Stimulated activated CD4-positive, alpha-beta T cell treated with anti-CD3 and anti-CD28 coated beads, TNF-alpha, amount 100 ng/mL, for 48 hours (primary cell): ENCODE data around the gene KCNJ3.
"Not testable (repeated sequence)": the region's sequence is repeated elsewhere in the genome, so short reads cannot be mapped to it uniquely, and the experiment has no call there.

ENCODE experiments used
- DNase-seq, 3 donors: peaks; one replicate each; pipeline ENCODE4 v3.0.0-alpha.2; 2020; ENCODE audit warnings: low read depth in 3 of 3

The KCNJ3 gene

GRCh38 chr2:154844513-154844912 is 146.0 kb downstream of the KCNJ3 start:
- no peak for DNase-seq

DNA sequence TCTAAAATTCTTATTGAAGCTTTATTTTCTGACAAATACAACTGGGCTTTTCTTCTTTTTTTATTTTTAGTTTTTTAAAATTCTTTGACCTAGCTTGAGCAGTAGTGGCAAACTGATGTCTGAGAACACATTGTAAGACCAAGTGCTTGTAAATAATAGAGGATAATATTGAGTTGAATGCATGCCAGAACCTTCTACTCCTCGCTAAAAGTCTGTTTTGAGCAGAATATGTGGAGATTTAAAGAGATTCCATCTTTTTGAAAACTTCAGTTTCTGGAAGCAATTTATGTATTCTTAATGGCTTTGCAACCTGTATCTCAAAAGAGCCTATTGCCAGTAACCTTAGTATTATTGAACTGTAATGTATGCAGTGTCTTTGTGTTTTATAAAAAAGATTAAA is 148.3 kb downstream of the KCNJ3 start:
- DNase-seq, result no peak

- no peak for DNase-seq
Measured at GRCh38 chr2:154849482-154849881, 151.0 kb downstream of the KCNJ3 start.

- DNase-seq, result no peak
Measured at GRCh38 chr2:154850532-154850931, 152.0 kb downstream of the KCNJ3 start.

DNA sequence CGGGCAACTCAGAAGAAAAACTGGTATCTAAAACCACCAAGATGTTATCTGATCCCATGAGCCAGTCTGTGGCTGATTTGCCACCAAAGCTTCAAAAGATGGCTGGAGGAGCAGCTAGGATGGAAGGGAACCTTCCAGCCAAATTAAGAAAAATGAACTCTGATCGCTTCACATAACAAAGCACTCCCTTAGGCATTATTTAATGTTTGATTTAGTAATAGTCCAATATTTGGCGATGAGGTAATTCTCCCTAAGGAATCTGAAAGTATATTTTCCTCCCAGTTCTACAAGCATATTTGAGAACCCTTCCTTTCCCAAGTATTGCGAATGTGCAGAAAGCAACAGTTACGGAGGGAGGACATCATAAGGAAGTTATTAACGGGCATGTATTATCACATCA is 156.6 kb downstream of the KCNJ3 start:
- no peak for DNase-seq

DNA sequence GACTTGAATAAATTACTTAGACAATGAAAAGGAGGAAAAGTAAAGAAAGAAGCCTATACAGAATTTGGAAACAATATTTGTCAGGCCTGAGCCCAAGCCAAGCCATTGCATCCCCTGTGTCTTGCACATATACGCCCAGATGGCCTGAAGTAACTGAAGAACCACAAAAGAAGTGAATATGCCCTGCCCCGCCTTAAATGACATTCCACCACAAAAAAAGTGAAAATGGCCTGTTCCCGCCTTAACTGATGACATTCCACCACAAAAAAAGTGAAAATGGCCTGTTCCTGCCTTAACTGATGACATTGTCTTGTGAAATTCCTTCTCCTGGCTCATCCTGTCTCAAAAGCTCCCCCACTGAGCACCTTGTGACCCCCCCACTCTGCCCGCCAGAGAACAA is 168.7 kb downstream of the KCNJ3 start:
- DNase-seq, result not testable (repeated sequence)

- DNase-seq, result no peak
Measured at GRCh38 chr2:154875999-154876398, 177.5 kb downstream of the KCNJ3 start.

GRCh38 chr2:154882725-154883124 is 184.2 kb downstream of the KCNJ3 start:
- no peak for DNase-seq

GRCh38 chr2:154886316-154886715 is 187.8 kb downstream of the KCNJ3 start:
- DNase-seq, result no peak

GRCh38 chr2:154898269-154898668 is 199.8 kb downstream of the KCNJ3 start:
- no peak for DNase-seq

DNA sequence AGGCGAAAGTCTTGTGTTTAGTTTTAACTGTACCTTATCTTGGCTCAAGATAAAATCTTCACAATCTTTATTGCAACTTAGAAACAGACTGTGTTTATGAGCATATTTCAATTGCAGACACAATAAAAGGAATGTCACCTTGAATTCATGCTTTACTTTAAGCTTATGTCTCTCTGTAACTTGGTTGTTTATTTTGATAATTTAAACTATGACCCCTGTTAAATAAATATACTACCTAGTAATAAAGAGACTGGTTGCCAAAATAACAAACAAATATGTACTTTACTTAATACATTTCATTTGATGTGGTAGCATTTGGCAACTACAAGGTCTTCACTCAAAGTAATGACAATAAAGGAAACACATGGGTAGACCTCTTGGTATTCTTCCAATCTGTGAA is 202.6 kb downstream of the KCNJ3 start:
- DNase-seq, result no peak
